Sigmoid colon (tissue), 3 donors: ENCODE data around the gene LRP1B.

ENCODE experiments used
- POLR2A ChIP-seq, 2 donors: fragments of 450-650 bp; IDR thresholded peaks; one replicate each; pipeline ENCODE4 v1.6.1; 2016; ENCODE audit warnings: antibody characterized with exemption in 2 of 2, mild to moderate bottlenecking in 2 of 2, moderate library complexity in 2 of 2
- TF ChIP-seq, protein P1 (sequence below), 4 experiments: fragments of 450-650 bp in 3 of 4; fragments of 200-600 bp in 1 of 4; IDR thresholded peaks; one replicate each; pipeline ENCODE4 v1.5.1; 2016 to 2019; ENCODE audit warnings: antibody characterized with exemption in 4 of 4, mild to moderate bottlenecking in 3 of 4, moderate library complexity in 2 of 4

- TF ChIP-seq, protein P1, sequence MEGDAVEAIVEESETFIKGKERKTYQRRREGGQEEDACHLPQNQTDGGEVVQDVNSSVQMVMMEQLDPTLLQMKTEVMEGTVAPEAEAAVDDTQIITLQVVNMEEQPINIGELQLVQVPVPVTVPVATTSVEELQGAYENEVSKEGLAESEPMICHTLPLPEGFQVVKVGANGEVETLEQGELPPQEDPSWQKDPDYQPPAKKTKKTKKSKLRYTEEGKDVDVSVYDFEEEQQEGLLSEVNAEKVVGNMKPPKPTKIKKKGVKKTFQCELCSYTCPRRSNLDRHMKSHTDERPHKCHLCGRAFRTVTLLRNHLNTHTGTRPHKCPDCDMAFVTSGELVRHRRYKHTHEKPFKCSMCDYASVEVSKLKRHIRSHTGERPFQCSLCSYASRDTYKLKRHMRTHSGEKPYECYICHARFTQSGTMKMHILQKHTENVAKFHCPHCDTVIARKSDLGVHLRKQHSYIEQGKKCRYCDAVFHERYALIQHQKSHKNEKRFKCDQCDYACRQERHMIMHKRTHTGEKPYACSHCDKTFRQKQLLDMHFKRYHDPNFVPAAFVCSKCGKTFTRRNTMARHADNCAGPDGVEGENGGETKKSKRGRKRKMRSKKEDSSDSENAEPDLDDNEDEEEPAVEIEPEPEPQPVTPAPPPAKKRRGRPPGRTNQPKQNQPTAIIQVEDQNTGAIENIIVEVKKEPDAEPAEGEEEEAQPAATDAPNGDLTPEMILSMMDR (IDR thresholded peaks at IDR 0.05) = no peak
- TF ChIP-seq POLR2A (IDR thresholded peaks at IDR 0.05) = no peak
These were observed 401.9 kb downstream of the LRP1B start for GRCh38 chr2:141728886-141729285.
